Osteocyte (in vitro differentiated cells): Measurements from ENCODE around the gene OR5B21. TPM values are rescaled to one million over a fixed set of nuclear protein-coding genes. Genes with fewer than 3 reads are reported as not detected.

Experiments used
- DNase-seq: peaks from one replicate; pipeline ENCODE4 v3.0.0; 2021; ENCODE audit warnings: mixed read lengths; ENCODE audit not compliant: unreplicated experiment; ENCODE audit errors: extremely low spot score
- H3K27ac Mint-ChIP-seq: one replicate; pipeline ENCODE4 v1.8.0; 2021; ENCODE audit warnings: mild to moderate bottlenecking, mixed read lengths; ENCODE audit not compliant: unreplicated experiment
- H3K27me3 Mint-ChIP-seq: one replicate; pipeline ENCODE4 v1.8.0; 2021; ENCODE audit warnings: mixed read lengths; ENCODE audit not compliant: unreplicated experiment
- H3K36me3 Mint-ChIP-seq: one replicate; pipeline ENCODE4 v1.8.0; 2021; ENCODE audit warnings: mixed read lengths; ENCODE audit not compliant: unreplicated experiment
- H3K4me1 Mint-ChIP-seq: one replicate; pipeline ENCODE4 v1.8.0; 2021; ENCODE audit warnings: mixed read lengths; ENCODE audit not compliant: unreplicated experiment
- H3K4me3 Mint-ChIP-seq: one replicate; pipeline ENCODE4 v1.8.0; 2021; ENCODE audit warnings: mild to moderate bottlenecking, moderate library complexity, mixed read lengths; ENCODE audit not compliant: unreplicated experiment
- H3K9me3 Mint-ChIP-seq: one replicate; pipeline ENCODE4 v1.8.0; 2021; ENCODE audit warnings: mixed read lengths; ENCODE audit not compliant: unreplicated experiment
- CTCF ChIP-seq: fragments of 200-600 bp; sonication (generic); IDR thresholded peaks from 2 replicates; pipeline ENCODE4 v1.5.0; 2021; ENCODE audit warnings: antibody characterized with exemption, mild to moderate bottlenecking, moderate library complexity
- total RNA-seq: library from RNA; stranded (reverse); gene quantifications from 2 replicates; pipeline ENCODE4 v1.2.1, GENCODE V29; 2021

OR5B21 gene
- total RNA-seq, 1 donor from 2014 or later = not detected

- Mint-ChIP-seq H3K36me3 (no peaks in the 10 kb centered on the region), H3K27me3 (peaks cover 23% of the 10 kb centered on the region), H3K4me1 (no peaks in the 10 kb centered on the region), H3K27ac (no peak overlapping the region), H3K4me3 (no peak overlapping the region), H3K9me3 (no peaks in the 10 kb centered on the region)
- no peak for TF ChIP-seq CTCF
- DNase-seq = no peak
Measured at GRCh38 chr11:58487170-58487569, 20.7 kb downstream of the OR5B21 start.

DNA sequence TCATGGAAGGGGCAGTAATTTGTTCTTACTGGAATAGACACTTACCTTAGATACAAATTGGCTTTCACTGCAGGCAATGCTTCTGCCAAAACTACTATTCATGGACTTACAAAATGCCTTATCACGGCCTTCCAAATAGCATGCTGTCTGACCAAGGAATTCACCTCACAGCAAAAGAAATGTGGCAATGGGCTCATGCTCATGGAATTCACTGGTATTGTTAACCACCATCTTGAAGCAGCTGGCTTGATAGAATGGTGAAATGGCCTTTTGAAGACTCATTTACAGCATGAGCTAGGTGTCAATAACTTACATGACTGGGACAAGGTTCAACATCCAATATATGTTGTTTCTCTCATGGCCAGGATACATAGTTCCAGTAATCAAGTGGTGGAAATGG lies 21.9 kb downstream of the OR5B21 start:
- no peak for DNase-seq
- H3K9me3 Mint-ChIP-seq = no peaks in the 10 kb centered on the region
- H3K36me3 Mint-ChIP-seq = no peaks in the 10 kb centered on the region
- H3K4me1 Mint-ChIP-seq = no peaks in the 10 kb centered on the region
- H3K27me3 Mint-ChIP-seq = peaks cover 22% of the 10 kb centered on the region
- no peak overlapping the region for H3K27ac Mint-ChIP-seq
- H3K4me3 Mint-ChIP-seq = no peak overlapping the region
- TF ChIP-seq CTCF = no peak

- Mint-ChIP-seq H3K36me3 (no peaks in the 10 kb centered on the region), H3K4me3 (no peak overlapping the region), H3K4me1 (no peaks in the 10 kb centered on the region), H3K27me3 (peaks cover 2% of the 10 kb centered on the region), H3K9me3 (peaks cover 36% of the 10 kb centered on the region), H3K27ac (no peak overlapping the region)
- DNase-seq = no peak
- TF ChIP-seq CTCF = no peak
Measured at GRCh38 chr11:58471892-58472291, 36.0 kb downstream of the OR5B21 start.

GRCh38 chr11:58466293-58466692 lies 41.6 kb downstream of the OR5B21 start:
- peaks cover 4% of the 10 kb centered on the region for H3K27me3 Mint-ChIP-seq
- no peak overlapping the region for H3K4me3 Mint-ChIP-seq
- no peaks in the 10 kb centered on the region for H3K4me1 Mint-ChIP-seq
- H3K36me3 Mint-ChIP-seq = no peaks in the 10 kb centered on the region
- no peak for TF ChIP-seq CTCF
- no peak for DNase-seq
- H3K9me3 Mint-ChIP-seq = peaks cover 8% of the 10 kb centered on the region
- H3K27ac Mint-ChIP-seq = no peak overlapping the region

- H3K27ac Mint-ChIP-seq = no peak overlapping the region
- peaks cover 6% of the 10 kb centered on the region for H3K9me3 Mint-ChIP-seq
- no peak overlapping the region for H3K4me3 Mint-ChIP-seq
- TF ChIP-seq CTCF = no peak
- H3K27me3 Mint-ChIP-seq = peaks cover 4% of the 10 kb centered on the region
- no peaks in the 10 kb centered on the region for H3K36me3 Mint-ChIP-seq
- no peaks in the 10 kb centered on the region for H3K4me1 Mint-ChIP-seq
- no peak for DNase-seq
Measured at GRCh38 chr11:58465690-58466089, 42.2 kb downstream of the OR5B21 start.

Other genes starting within 250 kb of the OR5B21 start
- not detected in 2 replicates for gene OR10W1, start 239.8 kb downstream of the OR5B21 start, total RNA-seq
- not detected in 2 replicates for gene OR5B17, start 149.0 kb downstream of the OR5B21 start, total RNA-seq
- gene OR5B3, start 101.2 kb downstream of the OR5B21 start, total RNA-seq = not detected in 2 replicates
- gene OR5B2, start 80.0 kb downstream of the OR5B21 start, total RNA-seq = not detected in 2 replicates
- not detected in 2 replicates for gene OR5B12, start 65.9 kb downstream of the OR5B21 start, total RNA-seq
- 6.2 and 7.3 TPM in 2 replicates for gene LPXN, start 67.8 kb upstream of the OR5B21 start, total RNA-seq
- gene ZFP91, start 71.0 kb upstream of the OR5B21 start, total RNA-seq = 55.4 and 56.7 TPM in 2 replicates
- 1.1 and 1.6 TPM in 2 replicates for gene CNTF, start 114.6 kb upstream of the OR5B21 start, total RNA-seq
- not detected in 2 replicates for gene GLYAT, start 223.8 kb upstream of the OR5B21 start, total RNA-seq